CD14-positive monocyte (primary cell): Measurements from ENCODE around the gene ADCY1. TPM values are rescaled to one million over a fixed set of nuclear protein-coding genes. Genes with fewer than 3 reads are reported as not detected.

Experiments used
- DNase-seq, 3 donors: peaks; one replicate each; pipeline ENCODE4 v3.0.0-alpha.2; 2011 to 2022
- H2AFZ ChIP-seq: 2 replicates; pipeline ENCODE4 v1.6.0; 2012; ENCODE audit warnings: mild to moderate bottlenecking, low read depth, low read length, inconsistent platforms; ENCODE audit not compliant: insufficient read depth, poor library complexity, severe bottlenecking
- H3K27ac ChIP-seq, 2 donors: 1 replicate in 1 of 2; 2 replicates in 1 of 2; pipeline ENCODE4 v1.5.1; 2012 to 2013; ENCODE audit warnings: low read length in 2 of 2, control low read depth in 1 of 2, inconsistent platforms in 1 of 2, low read depth in 1 of 2, mild to moderate bottlenecking in 1 of 2
- H3K27me3 ChIP-seq, 2 donors: one replicate each; pipeline versions ENCODE4 v1.6.0 to v1.6.1; 2011 to 2013; ENCODE audit warnings: low read length in 2 of 2; ENCODE audit not compliant: control insufficient read depth in 2 of 2, insufficient read depth in 2 of 2
- H3K36me3 ChIP-seq, 2 donors: replicated peaks in 1 of 2; 1 replicate in 1 of 2; 2 replicates in 1 of 2; pipeline versions ENCODE4 v1.5.1 to v1.6.1; 2012 to 2013; ENCODE audit warnings: low read length in 2 of 2, control low read depth in 1 of 2, inconsistent platforms in 1 of 2, mild to moderate bottlenecking in 1 of 2; ENCODE audit not compliant: insufficient read depth in 2 of 2, control insufficient read depth in 1 of 2
- H3K4me1 ChIP-seq, 2 donors: 1 replicate in 1 of 2; 2 replicates in 1 of 2; pipeline versions ENCODE4 v1.5.1 to v1.6.1; 2012 to 2013; ENCODE audit warnings: low read length in 2 of 2, control low read depth in 1 of 2, inconsistent platforms in 1 of 2, mild to moderate bottlenecking in 1 of 2, moderate library complexity in 1 of 2; ENCODE audit not compliant: insufficient read depth in 2 of 2, control insufficient read depth in 1 of 2
- H3K4me2 ChIP-seq: replicated peaks from 2 replicates; pipeline ENCODE3; 2012; ENCODE audit warnings: low read length, moderate library complexity, mild to moderate bottlenecking; ENCODE audit not compliant: poor library complexity, severe bottlenecking; ENCODE audit errors: extremely low read depth
- H3K4me3 ChIP-seq, 3 experiments: fragments of 200-600 bp in 1 of 3; sonication (generic) in 1 of 3; replicated peaks in 1 of 3; 1 replicate in 2 of 3; 2 replicates in 1 of 3; pipeline ENCODE4 v1.5.1; 2011 to 2013; ENCODE audit warnings: low read length in 3 of 3, mild to moderate bottlenecking in 3 of 3, control low read depth in 2 of 3, low read depth in 2 of 3, inconsistent platforms in 1 of 3, moderate library complexity in 1 of 3
- H3K79me2 ChIP-seq: 2 replicates; pipeline ENCODE4 v1.6.0; 2012; ENCODE audit warnings: mild to moderate bottlenecking, control low read depth, inconsistent platforms, low read length, moderate library complexity; ENCODE audit not compliant: insufficient read depth
- H3K9ac ChIP-seq: 2 replicates; pipeline ENCODE4 v1.6.0; 2017; ENCODE audit warnings: low read length, mild to moderate bottlenecking; ENCODE audit not compliant: insufficient read depth, poor library complexity, severe bottlenecking
- H3K9me3 ChIP-seq, 2 donors: replicated peaks in 1 of 2; 1 replicate in 1 of 2; 2 replicates in 1 of 2; pipeline versions ENCODE4 v1.5.1 to v1.6.1; 2012 to 2013; ENCODE audit warnings: low read length in 2 of 2, control low read depth in 1 of 2; ENCODE audit not compliant: control insufficient read depth in 1 of 2, insufficient read depth in 1 of 2
- H4K20me1 ChIP-seq: 2 replicates; pipeline ENCODE4 v1.6.0; 2012; ENCODE audit warnings: mild to moderate bottlenecking, low read length, control low read depth, moderate library complexity; ENCODE audit not compliant: insufficient read depth
- H3K27ac Mint-ChIP-seq, 7 donors: one replicate each; pipeline ENCODE4 v1.8.0; 2020; ENCODE audit warnings: mild to moderate bottlenecking in 7 of 7, mixed read lengths in 7 of 7, moderate library complexity in 6 of 7, inconsistent platforms in 2 of 7
- H3K27me3 Mint-ChIP-seq, 3 donors: one replicate each; pipeline ENCODE4 v1.8.0; 2021 to 2022; ENCODE audit warnings: low read depth in 3 of 3, mild to moderate bottlenecking in 3 of 3, mixed read lengths in 3 of 3, moderate library complexity in 3 of 3, inconsistent platforms in 1 of 3
- H3K36me3 Mint-ChIP-seq, 2 donors: one replicate each; pipeline ENCODE4 v1.8.0; 2020; ENCODE audit warnings: mixed read lengths in 2 of 2, inconsistent platforms in 1 of 2, mild to moderate bottlenecking in 1 of 2
- H3K4me1 Mint-ChIP-seq: one replicate; pipeline ENCODE4 v1.8.0; 2020; ENCODE audit warnings: mild to moderate bottlenecking, mixed read lengths
- H3K4me3 Mint-ChIP-seq, 2 donors: one replicate each; pipeline ENCODE4 v1.8.0; 2020; ENCODE audit warnings: mild to moderate bottlenecking in 2 of 2, mixed read lengths in 2 of 2, moderate library complexity in 1 of 2
- H3K9me3 Mint-ChIP-seq, 7 donors: one replicate each; pipeline ENCODE4 v1.8.0; 2020 to 2022; ENCODE audit warnings: mixed read lengths in 7 of 7, mild to moderate bottlenecking in 6 of 7, moderate library complexity in 6 of 7, inconsistent platforms in 2 of 7
- WGBS: methylation state at CpG from one replicate; pipeline ENCODE4 v1.1.5; 2013; ENCODE audit warnings: missing lambda C conversion rate; ENCODE audit not compliant: insufficient coverage; 5-methylcytosine and 5-hydroxymethylcytosine counted together
- intact Hi-C, 2 donors: fragments of 100-400 bp; cut with micrococcal nuclease; formaldehyde crosslinking; loops; one replicate each; pipeline versions ENCODE4 v1.15.0 to v1.15.1; 2023
- polyA plus RNA-seq, 3 donors: library from polyadenylated mRNA; depleted of rRNA in 1 of 3; unstranded in 2 of 3; stranded (reverse) in 1 of 3; fragments of 300-500 nt in 2 of 3; fragments of >200 nt in 1 of 3; fragmentation: Illumina TruSeq in 2 of 3; gene quantifications; 1 replicate in 2 of 3; 2 replicates in 1 of 3; pipeline ENCODE4 v1.2.3, GENCODE V29; 2012 to 2021
- TF ChIP-seq, protein P1 (sequence below): fragments of 200-600 bp; IDR thresholded peaks from one replicate; pipeline ENCODE4 v1.8.0; 2022; ENCODE audit warnings: antibody characterized with exemption, mild to moderate bottlenecking

The ADCY1 gene
- polyA plus RNA-seq, 3 donors: 0.01 TPM; not detected in 2

DNA sequence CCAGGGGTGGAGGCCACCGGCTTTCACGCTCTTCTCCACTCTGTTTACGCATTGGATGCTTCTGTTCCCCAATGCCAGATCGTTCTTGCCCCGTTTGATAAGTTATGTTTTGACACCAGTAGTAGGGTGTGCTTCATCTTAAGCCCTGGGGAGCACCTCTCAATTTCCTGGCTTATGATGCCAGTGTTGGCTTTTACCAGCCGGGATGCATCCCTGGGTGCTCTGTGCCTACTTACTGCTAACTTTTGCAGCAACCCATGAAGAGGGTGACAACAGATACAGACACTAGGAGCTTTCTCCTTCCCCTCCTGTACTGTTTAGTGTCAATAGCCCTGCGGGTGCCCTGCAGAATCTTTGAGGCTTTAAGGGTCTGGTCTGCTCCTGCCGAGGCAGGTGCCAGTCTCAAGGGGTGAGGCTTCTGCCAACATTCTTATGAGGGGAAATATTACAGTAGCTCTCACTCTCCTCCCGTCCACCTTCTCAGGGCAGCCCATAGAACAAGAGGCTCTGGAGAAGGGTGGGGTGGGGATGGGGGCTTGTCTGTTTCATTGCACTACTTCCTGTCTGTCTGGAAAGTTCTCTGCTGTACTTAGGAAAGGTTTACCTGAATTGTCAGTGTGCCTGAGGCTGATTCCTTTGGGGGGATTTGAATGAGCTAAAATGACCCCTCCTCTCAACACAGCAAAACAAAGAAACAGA lies 23.3 kb downstream of the ADCY1 start:
- Histone ChIP-seq H3K4me2 (no peak overlapping the region), H2AFZ (no peak overlapping the region), H3K9ac (no peak overlapping the region), H3K36me3 (no peaks in the 10 kb centered on the region), H3K27ac (no peak overlapping the region), H4K20me1 (no peaks in the 10 kb centered on the region), H3K79me2 (no peaks in the 10 kb centered on the region), H3K9me3 (no peaks in the 10 kb centered on the region), H3K27me3 (no peaks in the 10 kb centered on the region), H3K4me1 (no peaks in the 10 kb centered on the region), H3K4me3 (no peak overlapping the region)
- H3K27me3 Mint-ChIP-seq: peaks cover 0 to 5% (median 3%) of the 10 kb centered on the region in 3 donors
- H3K9me3 Mint-ChIP-seq: no peaks in the 10 kb centered on the region
- TF ChIP-seq, protein P1, sequence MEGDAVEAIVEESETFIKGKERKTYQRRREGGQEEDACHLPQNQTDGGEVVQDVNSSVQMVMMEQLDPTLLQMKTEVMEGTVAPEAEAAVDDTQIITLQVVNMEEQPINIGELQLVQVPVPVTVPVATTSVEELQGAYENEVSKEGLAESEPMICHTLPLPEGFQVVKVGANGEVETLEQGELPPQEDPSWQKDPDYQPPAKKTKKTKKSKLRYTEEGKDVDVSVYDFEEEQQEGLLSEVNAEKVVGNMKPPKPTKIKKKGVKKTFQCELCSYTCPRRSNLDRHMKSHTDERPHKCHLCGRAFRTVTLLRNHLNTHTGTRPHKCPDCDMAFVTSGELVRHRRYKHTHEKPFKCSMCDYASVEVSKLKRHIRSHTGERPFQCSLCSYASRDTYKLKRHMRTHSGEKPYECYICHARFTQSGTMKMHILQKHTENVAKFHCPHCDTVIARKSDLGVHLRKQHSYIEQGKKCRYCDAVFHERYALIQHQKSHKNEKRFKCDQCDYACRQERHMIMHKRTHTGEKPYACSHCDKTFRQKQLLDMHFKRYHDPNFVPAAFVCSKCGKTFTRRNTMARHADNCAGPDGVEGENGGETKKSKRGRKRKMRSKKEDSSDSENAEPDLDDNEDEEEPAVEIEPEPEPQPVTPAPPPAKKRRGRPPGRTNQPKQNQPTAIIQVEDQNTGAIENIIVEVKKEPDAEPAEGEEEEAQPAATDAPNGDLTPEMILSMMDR: no peak
- H3K4me1 Mint-ChIP-seq: no peaks in the 10 kb centered on the region
- intact Hi-C loops: no loop called here
- 88% methylated on average over 5 of the region's 9 CpGs for WGBS
- no peak overlapping the region for H3K4me3 Mint-ChIP-seq
- no peaks in the 10 kb centered on the region for H3K36me3 Mint-ChIP-seq
- H3K27ac Mint-ChIP-seq: no peak overlapping the region
- DNase-seq: no peak

DNA sequence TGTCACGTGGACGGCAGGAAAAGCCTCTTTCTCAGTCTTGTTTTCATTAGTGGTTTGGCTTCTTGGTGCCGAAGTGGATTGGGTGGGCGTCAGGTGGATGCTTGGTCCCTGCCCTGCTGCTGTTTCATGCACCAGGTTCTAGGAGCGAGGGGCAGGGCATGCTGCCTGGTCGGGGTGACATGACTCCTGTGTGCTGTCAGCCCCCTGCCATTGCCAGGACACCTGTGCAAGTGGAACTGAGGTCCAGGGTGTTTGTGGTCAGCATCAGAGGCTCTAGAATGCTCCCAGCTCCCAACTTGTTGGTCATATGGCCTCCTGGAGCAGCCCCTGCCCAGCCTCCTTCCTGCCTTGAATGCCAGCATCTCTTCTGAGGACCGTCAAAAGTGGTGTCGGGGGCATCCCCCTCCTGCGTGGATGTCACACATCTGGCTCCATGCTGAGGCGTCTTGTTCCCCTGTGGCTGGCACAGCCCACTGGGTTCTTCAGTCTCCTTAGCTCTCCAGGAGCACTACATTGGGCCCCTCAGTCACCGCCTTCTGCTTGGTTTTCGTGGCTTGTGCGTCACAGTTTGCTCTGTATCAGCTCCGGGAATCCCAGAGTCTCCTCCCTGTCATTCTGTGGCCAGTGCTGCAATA lies 24.8 kb downstream of the ADCY1 start:
- intact Hi-C loops: no loop called here
- H3K4me1 Mint-ChIP-seq: no peaks in the 10 kb centered on the region
- no peaks in the 10 kb centered on the region for H3K79me2 ChIP-seq
- H3K27ac Mint-ChIP-seq: no peak overlapping the region
- TF ChIP-seq, protein P1: no peak
- no peak overlapping the region for H3K4me2 ChIP-seq
- H3K27me3 Mint-ChIP-seq: peaks cover 0 to 3% (median 2%) of the 10 kb centered on the region in 3 donors
- no peaks in the 10 kb centered on the region for H3K27me3 ChIP-seq
- no peaks in the 10 kb centered on the region for H3K36me3 ChIP-seq
- no peak overlapping the region for H3K27ac ChIP-seq
- no peaks in the 10 kb centered on the region for H4K20me1 ChIP-seq
- H3K9me3 Mint-ChIP-seq: no peaks in the 10 kb centered on the region
- 95% methylated on average over 14 of the region's 14 CpGs for WGBS
- no peak overlapping the region for H3K4me3 Mint-ChIP-seq
- no peaks in the 10 kb centered on the region for H3K9me3 ChIP-seq
- H2AFZ ChIP-seq: no peak overlapping the region
- H3K9ac ChIP-seq: no peak overlapping the region
- DNase-seq: no peak
- H3K4me3 ChIP-seq: no peak overlapping the region
- H3K4me1 ChIP-seq: no peaks in the 10 kb centered on the region
- no peaks in the 10 kb centered on the region for H3K36me3 Mint-ChIP-seq
